Activated CD8-positive, alpha-beta memory T cell treated with anti-CD3 and anti-CD28 coated beads for 1 hour (primary cell): ENCODE results near the gene CCL13.

Experiments
- DNase-seq, 2 donors: peaks; one replicate each; pipeline ENCODE4 v3.0.0-alpha.2; 2020; ENCODE audit warnings: low read depth in 1 of 2; ENCODE audit errors: extremely low read depth in 1 of 2

Gene CCL13

DNA sequence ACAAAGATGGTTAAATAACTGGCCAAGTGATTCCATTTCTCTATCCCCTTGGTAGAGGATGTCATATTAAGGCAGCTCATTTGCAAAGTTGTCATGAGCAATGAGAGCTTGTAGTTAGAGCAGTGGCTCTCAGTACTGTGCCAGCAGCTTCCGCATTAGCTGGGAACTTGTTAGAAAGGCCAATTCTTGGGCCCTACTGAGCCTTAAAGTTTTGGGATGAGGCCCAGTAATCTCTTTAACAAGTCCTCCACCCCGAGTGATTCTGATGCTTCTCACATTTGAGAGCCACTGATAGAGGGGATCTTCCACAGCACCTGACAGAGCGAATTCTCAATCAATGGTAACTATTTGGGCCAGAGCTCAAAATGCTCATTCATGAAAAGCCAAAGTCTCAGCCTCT lies 26.9 kb downstream of the CCL13 start:
- no peak for DNase-seq

GRCh38 chr17:34384271-34384670 lies 28.0 kb downstream of the CCL13 start:
- no peak for DNase-seq

- DNase-seq = no peak
Observed at GRCh38 chr17:34384822-34385605, 28.7 kb downstream of the CCL13 start.

DNA sequence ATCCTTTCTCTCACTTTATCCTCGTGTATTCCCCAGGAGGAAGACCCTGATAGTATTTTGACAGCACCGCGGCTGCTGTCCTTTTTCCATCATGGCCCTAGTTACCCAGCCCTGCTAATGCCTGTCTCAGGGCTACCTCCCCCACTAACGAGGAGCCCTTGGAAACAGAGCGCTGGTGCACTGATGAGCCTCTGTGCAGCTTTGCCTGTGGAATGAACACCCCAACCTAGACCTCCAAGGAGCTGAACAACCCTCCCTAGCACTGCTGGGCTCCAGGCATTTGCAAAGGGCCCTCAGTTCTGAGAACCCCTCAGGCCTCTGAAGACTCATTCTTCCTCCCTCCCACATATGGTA lies 30.0 kb downstream of the CCL13 start:
- no peak for DNase-seq

GRCh38 chr17:34386697-34387550 lies 30.6 kb downstream of the CCL13 start:
- DNase-seq = no peak

GRCh38 chr17:34387566-34387965 lies 31.3 kb downstream of the CCL13 start:
- no peak for DNase-seq

- no peak for DNase-seq
Observed at GRCh38 chr17:34389126-34389750, 33.0 kb downstream of the CCL13 start.

DNA sequence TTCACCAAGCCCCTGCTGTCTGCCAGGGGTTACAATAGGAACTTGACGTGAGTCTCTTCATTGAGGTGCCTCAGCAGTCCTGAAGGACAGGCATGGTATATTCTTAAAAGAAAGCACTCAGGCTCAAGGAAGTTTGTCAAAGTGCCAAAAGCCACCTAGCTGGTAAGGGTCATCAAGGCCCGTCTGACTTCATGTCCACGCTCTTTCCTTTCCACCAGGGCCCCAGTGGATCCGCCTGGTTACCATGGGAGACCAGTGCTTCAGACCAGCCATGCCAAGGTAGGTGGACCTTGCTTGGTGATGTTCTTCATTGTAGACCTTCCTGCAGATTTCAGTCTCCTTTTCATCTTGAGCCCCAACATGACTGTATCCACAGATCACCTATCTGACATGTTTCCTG lies 34.4 kb downstream of the CCL13 start:
- no peak for DNase-seq

- DNase-seq = no peak
Observed at GRCh38 chr17:34391241-34391640, 35.0 kb downstream of the CCL13 start.

DNA sequence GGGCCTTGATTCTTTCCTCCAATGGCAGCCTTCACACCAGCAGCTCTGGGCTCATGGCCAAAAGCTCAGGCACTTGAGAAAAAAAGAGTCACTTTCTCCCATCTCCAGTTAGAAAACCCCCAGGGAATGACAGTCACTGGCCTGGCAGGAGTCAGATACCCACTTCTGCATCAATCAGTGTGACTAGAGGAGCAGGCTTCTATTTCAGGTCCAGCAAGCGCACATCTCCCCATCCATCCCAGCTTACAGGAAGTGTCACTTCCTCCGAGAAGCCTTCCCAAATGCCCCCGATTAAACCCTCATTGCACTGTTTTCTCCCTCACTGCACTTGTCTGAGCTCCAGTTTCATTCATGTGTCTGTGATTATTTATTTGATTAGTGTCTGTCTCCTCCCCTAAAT lies 37.1 kb downstream of the CCL13 start:
- no peak for DNase-seq

GRCh38 chr17:34397265-34397664 lies 41.0 kb downstream of the CCL13 start:
- no peak for DNase-seq

DNA sequence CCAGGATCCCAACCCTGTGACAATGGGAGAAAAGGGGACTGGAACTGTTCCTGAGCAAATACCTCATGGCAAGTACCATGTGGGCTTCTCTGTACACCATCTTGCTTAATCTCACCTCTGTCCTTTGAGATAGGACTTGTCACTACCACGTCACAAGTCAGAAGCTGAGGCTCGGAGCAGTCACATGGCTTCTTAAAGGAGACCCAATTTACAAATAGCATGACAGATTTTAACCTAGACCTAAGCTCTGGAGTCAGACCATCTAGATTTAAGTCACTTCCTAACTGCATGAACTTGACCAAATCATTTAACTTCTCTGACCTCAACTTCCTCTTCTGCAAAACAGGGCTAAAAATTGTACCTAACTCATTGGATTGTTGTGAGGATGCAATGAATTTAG lies 42.7 kb downstream of the CCL13 start:
- no peak for DNase-seq

- DNase-seq = no peak
Observed at GRCh38 chr17:34399725-34400124, 43.4 kb downstream of the CCL13 start.

DNA sequence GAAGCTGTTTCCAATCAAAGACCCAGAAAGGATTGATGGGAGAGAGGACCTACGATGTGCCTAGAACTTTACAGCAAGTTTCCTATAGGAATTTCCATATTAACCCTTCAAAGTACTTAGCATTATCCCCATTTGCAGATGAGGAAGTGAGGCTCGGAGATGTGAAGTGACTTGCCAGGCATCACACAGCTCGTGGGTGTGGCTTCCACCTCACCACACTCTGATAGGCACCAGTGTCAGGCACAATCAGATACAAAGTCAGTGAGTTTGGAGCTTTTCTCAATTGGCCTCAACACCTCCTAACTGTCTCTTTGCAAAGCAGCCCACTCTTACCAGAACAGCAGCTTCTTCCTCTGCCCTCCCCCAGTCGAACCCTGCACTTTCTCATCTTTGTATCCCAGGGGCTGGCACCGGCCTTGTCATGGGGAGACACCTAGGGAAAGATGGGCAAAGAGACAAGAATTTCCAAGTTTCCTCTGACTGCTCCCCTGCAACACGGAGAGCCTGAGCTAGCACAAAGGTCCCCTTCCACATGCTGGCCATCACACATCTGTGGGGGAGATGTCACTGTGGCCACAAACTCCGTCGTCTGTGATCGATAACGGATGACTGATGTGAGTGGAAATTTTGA lies 44.1 kb downstream of the CCL13 start:
- DNase-seq = no peak

DNA sequence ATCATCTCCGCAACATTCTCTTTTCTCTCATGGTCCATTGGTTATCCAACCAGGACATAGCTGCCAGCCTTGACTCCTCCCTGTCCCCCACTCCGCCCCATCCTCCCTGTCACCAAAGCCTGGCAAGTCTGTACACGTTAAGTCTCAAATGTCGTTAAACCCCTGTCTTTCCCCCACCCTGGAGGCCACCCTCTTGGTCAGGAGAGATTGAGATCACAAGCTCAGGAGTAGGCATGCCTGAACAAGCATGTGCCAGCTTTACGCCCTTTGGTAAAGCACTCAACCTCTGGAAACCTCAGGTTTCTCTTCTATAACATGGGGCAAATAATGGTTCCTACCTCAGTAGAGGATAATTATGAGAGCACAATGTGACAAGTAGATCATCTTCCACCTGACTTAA lies 44.9 kb downstream of the CCL13 start:
- DNase-seq = no peak

GRCh38 chr17:34403006-34403405 lies 46.7 kb downstream of the CCL13 start:
- no peak for DNase-seq

GRCh38 chr17:34406226-34406625 lies 49.9 kb downstream of the CCL13 start:
- DNase-seq = no peak
